Mesenchymal stem cell (in vitro differentiated cells and primary cell): ENCODE data around the gene ZRANB3.

ENCODE experiments used
- DNase-seq: peaks from one replicate; pipeline ENCODE4 v3.0.0-alpha.2; 2013
- H2AFZ ChIP-seq: one replicate; pipeline ENCODE4 v1.6.1; 2013; ENCODE audit warnings: low read depth, mild to moderate bottlenecking, control low read depth, inconsistent platforms, low read length, moderate library complexity
- H2AK5ac ChIP-seq: 2 replicates; pipeline ENCODE4 v1.6.1; 2013; ENCODE audit warnings: low read length, moderate library complexity, mild to moderate bottlenecking, inconsistent platforms; ENCODE audit not compliant: severe bottlenecking
- H2BK120ac ChIP-seq: one replicate; pipeline ENCODE4 v1.6.1; 2013; ENCODE audit warnings: low read depth, mild to moderate bottlenecking, inconsistent platforms, low read length, moderate library complexity
- H2BK12ac ChIP-seq, 2 experiments: one replicate each; pipeline ENCODE4 v1.6.1; 2013; ENCODE audit warnings: inconsistent platforms in 2 of 2, low read length in 2 of 2, mild to moderate bottlenecking in 2 of 2, moderate library complexity in 2 of 2, control low read depth in 1 of 2
- H2BK15ac ChIP-seq: one replicate; pipeline ENCODE4 v1.6.1; 2013; ENCODE audit warnings: mild to moderate bottlenecking, low read depth, inconsistent platforms; ENCODE audit not compliant: poor library complexity, severe bottlenecking
- H2BK5ac ChIP-seq: 2 replicates; pipeline ENCODE4 v1.6.1; 2013; ENCODE audit warnings: low read depth, mild to moderate bottlenecking, low read length, control low read depth, inconsistent platforms; ENCODE audit not compliant: poor library complexity, severe bottlenecking
- H3K14ac ChIP-seq, 2 experiments: one replicate each; pipeline ENCODE4 v1.6.1; 2013; ENCODE audit warnings: inconsistent platforms in 2 of 2, low read length in 2 of 2, control low read depth in 1 of 2, mild to moderate bottlenecking in 1 of 2, moderate library complexity in 1 of 2
- H3K18ac ChIP-seq, 2 experiments: one replicate each; pipeline ENCODE4 v1.6.1; 2013; ENCODE audit warnings: inconsistent platforms in 2 of 2, low read length in 2 of 2, control low read depth in 1 of 2, low read depth in 1 of 2, mild to moderate bottlenecking in 1 of 2
- H3K23ac ChIP-seq, 2 experiments: one replicate each; pipeline ENCODE4 v1.6.1; 2013; ENCODE audit warnings: inconsistent platforms in 2 of 2, low read length in 2 of 2, mild to moderate bottlenecking in 2 of 2, moderate library complexity in 2 of 2, control low read depth in 1 of 2
- H3K27ac ChIP-seq: 2 replicates; pipeline ENCODE4 v1.5.1; 2013; ENCODE audit warnings: mild to moderate bottlenecking, moderate library complexity, low read length, control low read depth, inconsistent platforms; ENCODE audit not compliant: poor library complexity, severe bottlenecking
- H3K27me3 ChIP-seq, 2 experiments: 2 replicates each; pipeline versions ENCODE4 v1.6.1 to v1.7.0; 2013; ENCODE audit warnings: low read length in 2 of 2, mild to moderate bottlenecking in 2 of 2, moderate library complexity in 2 of 2, control low read depth in 1 of 2, inconsistent platforms in 1 of 2; ENCODE audit not compliant: control insufficient read depth in 1 of 2, insufficient read depth in 1 of 2
- H3K36me3 ChIP-seq, 2 experiments: 2 replicates each; pipeline versions ENCODE4 v1.6.1 to v1.7.0; 2013; ENCODE audit warnings: low read length in 2 of 2, control low read depth in 1 of 2, inconsistent platforms in 1 of 2, low read depth in 1 of 2, mild to moderate bottlenecking in 1 of 2; ENCODE audit not compliant: insufficient read depth in 2 of 2, control insufficient read depth in 1 of 2
- H3K4ac ChIP-seq, 2 experiments: one replicate each; pipeline ENCODE4 v1.6.1; 2013; ENCODE audit warnings: inconsistent platforms in 2 of 2, low read length in 2 of 2, mild to moderate bottlenecking in 2 of 2, moderate library complexity in 2 of 2, control low read depth in 1 of 2, low read depth in 1 of 2
- H3K4me1 ChIP-seq: 2 replicates; pipeline ENCODE4 v1.6.1; 2013; ENCODE audit warnings: low read depth, low read length, control low read depth; ENCODE audit not compliant: control insufficient read depth, insufficient read depth
- H3K4me2 ChIP-seq: 2 replicates; pipeline ENCODE4 v1.6.1; 2013; ENCODE audit warnings: low read length, mild to moderate bottlenecking, inconsistent platforms; ENCODE audit not compliant: poor library complexity, severe bottlenecking
- H3K4me3 ChIP-seq, 2 experiments: 2 replicates each; pipeline versions ENCODE4 v1.5.1 to v1.7.0; 2013; ENCODE audit warnings: low read length in 2 of 2, mild to moderate bottlenecking in 2 of 2, control low read depth in 1 of 2, low read depth in 1 of 2; ENCODE audit not compliant: insufficient read depth in 1 of 2
- H3K79me1 ChIP-seq: replicated peaks from 2 replicates; pipeline ENCODE4 v1.6.1; 2013; ENCODE audit warnings: mild to moderate bottlenecking, control low read depth, low read length, inconsistent platforms; ENCODE audit not compliant: poor library complexity, severe bottlenecking
- H3K9ac ChIP-seq: 2 replicates; pipeline ENCODE4 v1.7.0; 2013; ENCODE audit warnings: mild to moderate bottlenecking, low read length, moderate library complexity
- H3K9me3 ChIP-seq: 2 replicates; pipeline ENCODE4 v1.7.0; 2013; ENCODE audit warnings: mild to moderate bottlenecking, low read length; ENCODE audit not compliant: control insufficient read depth
- H4K8ac ChIP-seq: one replicate; pipeline ENCODE4 v1.6.1; 2013; ENCODE audit warnings: inconsistent platforms, mild to moderate bottlenecking, low read length, moderate library complexity
- H4K91ac ChIP-seq: one replicate; pipeline ENCODE4 v1.6.1; 2013; ENCODE audit warnings: mild to moderate bottlenecking, low read length, inconsistent platforms
- WGBS: methylation state at CpG from one replicate; pipeline ENCODE4 v1.1.7; 2013; ENCODE audit warnings: mixed read lengths; 5-methylcytosine and 5-hydroxymethylcytosine counted together

The ZRANB3 gene

DNA sequence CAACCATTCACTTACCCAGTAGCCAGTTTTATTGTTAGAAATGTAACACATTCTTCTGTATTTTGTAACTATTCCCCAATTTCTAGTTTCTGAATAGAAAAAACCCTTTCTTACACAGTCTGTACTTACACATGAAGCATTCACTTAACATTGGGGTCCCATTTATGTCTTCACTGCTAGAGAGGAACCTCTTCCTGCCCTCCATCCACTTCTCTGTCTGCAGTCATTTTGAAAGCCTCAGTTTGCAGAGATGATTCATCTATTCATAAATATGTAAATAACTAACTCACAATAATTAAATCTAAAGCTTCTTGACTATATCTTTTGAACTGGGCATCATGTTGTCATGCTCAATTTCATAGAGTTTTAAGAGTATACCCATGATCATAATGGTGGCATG is 55.9 kb downstream of the ZRANB3 start:
- Histone ChIP-seq H2AK5ac (no peak overlapping the region), H3K27me3 (no peaks in the 10 kb centered on the region), H2BK120ac (no peak overlapping the region), H3K79me1 (no peaks in the 10 kb centered on the region), H3K4me3 (no peak overlapping the region), H3K4ac (no peak overlapping the region), H2BK12ac (no peak overlapping the region), H3K27ac (no peak overlapping the region), H3K9me3 (no peaks in the 10 kb centered on the region), H3K18ac (no peak overlapping the region), H3K36me3 (no peaks in the 10 kb centered on the region), H3K9ac (no peak overlapping the region), H4K8ac (no peak overlapping the region), H2BK15ac (no peak overlapping the region), H2AFZ (no peak overlapping the region), H4K91ac (no peak overlapping the region), H3K4me2 (no peak overlapping the region), H3K23ac (no peak overlapping the region), H2BK5ac (no peak overlapping the region), H3K14ac (no peak overlapping the region), H3K4me1 (no peaks in the 10 kb centered on the region)
- DNase-seq = no peak

DNA sequence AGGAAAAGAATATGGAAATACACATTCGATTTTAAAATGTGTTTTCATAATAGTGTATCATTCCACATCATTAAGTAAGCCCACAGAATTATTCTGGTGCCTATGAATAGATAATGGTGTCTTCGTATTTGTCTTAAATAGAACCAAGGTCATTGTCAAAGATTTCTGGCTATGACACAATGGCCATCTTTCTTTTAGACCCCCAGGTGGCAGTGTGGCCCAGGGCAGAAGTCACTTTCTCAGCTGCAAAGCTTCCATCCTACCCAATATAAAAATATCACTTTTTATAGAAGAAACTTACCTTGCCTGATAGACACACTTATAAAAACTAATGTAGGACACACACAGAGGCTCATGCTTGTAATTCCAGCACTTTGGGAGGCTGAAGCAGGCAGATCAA is 57.5 kb downstream of the ZRANB3 start:
- no peaks in the 10 kb centered on the region for H3K79me1 ChIP-seq
- no peak overlapping the region for H3K4me3 ChIP-seq
- H3K4me2 ChIP-seq = no peak overlapping the region
- no peaks in the 10 kb centered on the region for H3K27me3 ChIP-seq
- H2BK15ac ChIP-seq = no peak overlapping the region
- H3K27ac ChIP-seq = no peak overlapping the region
- H2BK12ac ChIP-seq = no peak overlapping the region
- DNase-seq = peak; percentile 41
- no peak overlapping the region for H3K23ac ChIP-seq
- no peaks in the 10 kb centered on the region for H3K4me1 ChIP-seq
- WGBS = 86% methylated on average over 1 of the region's 2 CpGs
- no peaks in the 10 kb centered on the region for H3K36me3 ChIP-seq
- H3K4ac ChIP-seq = no peak overlapping the region
- H3K18ac ChIP-seq = no peak overlapping the region
- no peaks in the 10 kb centered on the region for H3K9me3 ChIP-seq
- H2BK5ac ChIP-seq = no peak overlapping the region
- H2AK5ac ChIP-seq = no peak overlapping the region
- no peak overlapping the region for H2AFZ ChIP-seq
- H3K9ac ChIP-seq = no peak overlapping the region
- H4K91ac ChIP-seq = no peak overlapping the region
- H2BK120ac ChIP-seq = no peak overlapping the region
- no peak overlapping the region for H4K8ac ChIP-seq
- H3K14ac ChIP-seq = no peak overlapping the region

DNA sequence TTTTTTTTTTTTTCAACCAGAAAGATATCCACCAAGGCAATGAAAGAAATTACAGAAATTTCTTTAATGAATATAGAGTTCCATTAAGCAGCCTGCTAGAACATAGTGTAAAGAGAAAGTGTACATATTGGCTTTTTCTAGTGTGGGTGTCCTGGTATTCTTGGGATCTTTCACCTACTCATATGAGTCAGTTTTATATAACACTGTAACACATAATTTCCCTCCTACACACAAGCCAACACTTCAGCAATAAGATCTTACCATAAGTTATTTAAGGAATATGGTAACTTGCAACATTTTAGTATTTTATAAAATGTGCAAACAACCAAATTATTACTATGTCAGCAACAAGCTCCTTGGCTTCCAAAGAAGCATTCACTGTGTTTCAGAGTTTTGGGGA is 59.9 kb downstream of the ZRANB3 start:
- H3K9ac ChIP-seq = no peak overlapping the region
- no peak overlapping the region for H3K18ac ChIP-seq
- no peak overlapping the region for H3K4me3 ChIP-seq
- no peak overlapping the region for H3K27ac ChIP-seq
- no peak overlapping the region for H3K4me2 ChIP-seq
- H3K79me1 ChIP-seq = no peaks in the 10 kb centered on the region
- no peak overlapping the region for H2BK15ac ChIP-seq
- no peaks in the 10 kb centered on the region for H3K9me3 ChIP-seq
- no peak overlapping the region for H2BK120ac ChIP-seq
- H2BK12ac ChIP-seq = no peak overlapping the region
- no peak overlapping the region for H3K23ac ChIP-seq
- H3K4ac ChIP-seq = no peak overlapping the region
- H3K4me1 ChIP-seq = no peaks in the 10 kb centered on the region
- H2AFZ ChIP-seq = no peak overlapping the region
- no peak overlapping the region for H2BK5ac ChIP-seq
- no peak for DNase-seq
- no peaks in the 10 kb centered on the region for H3K27me3 ChIP-seq
- H3K36me3 ChIP-seq = no peaks in the 10 kb centered on the region
- H4K8ac ChIP-seq = no peak overlapping the region
- no peak overlapping the region for H2AK5ac ChIP-seq
- H4K91ac ChIP-seq = no peak overlapping the region
- H3K14ac ChIP-seq = no peak overlapping the region

DNA sequence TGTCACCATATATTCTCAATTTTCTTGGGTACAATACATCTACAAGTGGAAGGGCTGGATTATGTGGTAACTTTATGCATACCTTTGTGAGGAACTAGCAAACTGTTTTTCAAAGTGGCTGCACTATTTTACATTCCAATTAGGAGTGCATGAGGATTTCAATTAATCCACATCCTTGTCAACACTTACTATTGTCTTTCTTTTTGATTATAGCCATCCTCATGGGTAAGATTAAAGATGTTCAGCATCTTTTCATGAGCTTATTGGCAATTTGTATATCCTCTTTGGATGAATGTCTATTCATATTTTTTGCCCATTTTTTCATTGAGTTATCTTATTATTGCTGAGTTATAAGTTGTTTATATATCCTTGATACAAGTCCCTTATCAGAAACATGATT is 73.7 kb downstream of the ZRANB3 start:
- Histone ChIP-seq H3K79me1 (peaks cover 1% of the 10 kb centered on the region), H3K4me2 (no peak overlapping the region), H3K14ac (no peak overlapping the region), H3K4me3 (no peak overlapping the region), H3K9me3 (peaks cover 15% of the 10 kb centered on the region), H3K4me1 (no peaks in the 10 kb centered on the region), H4K91ac (no peak overlapping the region), H3K4ac (no peak overlapping the region), H3K23ac (no peak overlapping the region), H2BK5ac (no peak overlapping the region), H3K18ac (no peak overlapping the region), H3K27ac (no peak overlapping the region), H2AK5ac (no peak overlapping the region), H2BK15ac (no peak overlapping the region), H3K27me3 (no peaks in the 10 kb centered on the region), H4K8ac (no peak overlapping the region), H2BK120ac (no peak overlapping the region), H2AFZ (no peak overlapping the region), H2BK12ac (no peak overlapping the region), H3K9ac (no peak overlapping the region), H3K36me3 (peaks cover 0 to 5% of the 10 kb centered on the region in 2 experiments)
- no peak for DNase-seq
